NCI-H510A (cell line): ENCODE data around the gene CREG2.

Experiments used
- DNase-seq: peaks from one replicate; lab custom pipeline; 2025; lab: John Stamatoyannopoulos, UW

Gene CREG2, protein sequence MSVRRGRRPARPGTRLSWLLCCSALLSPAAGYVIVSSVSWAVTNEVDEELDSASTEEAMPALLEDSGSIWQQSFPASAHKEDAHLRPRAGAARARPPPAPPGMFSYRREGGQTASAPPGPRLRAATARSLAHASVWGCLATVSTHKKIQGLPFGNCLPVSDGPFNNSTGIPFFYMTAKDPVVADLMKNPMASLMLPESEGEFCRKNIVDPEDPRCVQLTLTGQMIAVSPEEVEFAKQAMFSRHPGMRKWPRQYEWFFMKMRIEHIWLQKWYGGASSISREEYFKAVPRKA

DNA sequence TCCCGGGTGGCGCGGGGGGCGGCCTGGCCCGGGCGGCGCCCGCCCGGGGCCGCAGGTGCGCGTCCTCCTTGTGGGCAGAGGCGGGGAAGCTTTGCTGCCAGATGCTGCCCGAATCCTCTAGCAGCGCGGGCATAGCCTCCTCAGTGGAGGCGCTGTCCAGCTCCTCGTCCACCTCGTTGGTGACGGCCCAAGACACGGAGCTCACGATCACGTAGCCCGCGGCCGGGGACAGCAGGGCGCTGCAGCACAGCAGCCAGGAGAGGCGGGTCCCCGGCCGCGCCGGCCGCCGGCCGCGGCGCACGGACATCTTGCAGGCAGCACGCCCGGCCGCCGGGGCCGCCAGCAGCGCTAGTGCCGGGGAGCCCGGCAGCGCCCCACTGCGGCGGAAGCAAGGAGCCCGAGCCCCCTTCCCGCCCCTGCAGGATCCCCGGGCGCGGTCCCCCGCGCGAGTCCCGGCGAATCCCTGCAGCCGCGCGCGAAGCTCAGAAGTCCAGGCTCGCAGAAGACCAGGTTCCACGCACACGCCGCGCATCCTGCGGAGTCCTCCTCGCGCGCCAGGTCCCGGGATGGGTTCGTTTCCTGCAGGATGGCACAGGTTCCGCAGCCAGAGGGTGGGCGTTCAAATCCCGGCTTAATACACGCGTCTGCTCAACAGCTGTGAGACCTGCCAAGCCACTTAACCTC is at the start of gene CREG2:
TSS of gene CREG2 (minus strand) at position 353 of the 684 bp plus-strand sequence. CDS start at position 307, 46 bp downstream.
- DNase-seq: peak; percentile 43

DNA sequence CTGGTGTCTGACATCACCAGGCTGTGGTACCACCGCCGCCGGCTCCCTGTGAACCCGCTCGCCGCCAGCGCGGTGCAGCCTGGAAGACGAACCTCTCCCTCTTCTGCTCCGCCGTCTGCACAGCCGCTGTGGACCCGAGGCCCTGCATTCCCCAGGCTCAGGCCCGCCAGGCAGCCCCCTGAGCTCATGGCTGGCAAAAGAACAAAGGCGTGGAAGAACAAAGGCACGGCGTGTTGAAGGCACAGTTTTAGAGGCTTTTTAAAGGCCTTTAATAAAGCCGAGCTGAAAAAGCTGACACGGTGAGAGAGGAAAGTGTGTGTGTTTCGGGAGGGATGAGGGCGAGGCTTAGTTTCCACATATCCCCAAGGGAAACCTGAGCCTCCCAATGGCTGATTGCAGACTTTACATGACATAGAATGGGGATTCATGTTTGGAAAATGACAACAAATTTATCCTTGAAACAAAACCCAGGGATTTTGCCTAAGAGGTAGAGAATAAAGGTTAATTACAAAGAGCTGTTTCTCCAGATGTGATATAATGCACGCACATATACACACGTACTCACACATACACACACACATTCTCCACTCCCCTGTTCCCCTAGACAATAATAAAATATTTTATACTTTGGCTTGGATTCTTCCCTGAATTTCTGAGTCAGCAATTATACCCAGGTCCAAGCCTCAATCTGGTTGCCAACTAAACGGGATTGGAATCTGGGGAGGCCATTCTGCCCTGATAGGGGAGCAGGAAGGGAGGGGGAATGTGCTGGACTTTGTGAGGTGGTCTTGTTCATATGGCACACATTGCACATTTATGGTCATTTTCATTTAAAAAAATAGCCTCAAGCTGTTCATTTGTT is 47.9 kb upstream of the CREG2 start:
- no peak for DNase-seq

DNA sequence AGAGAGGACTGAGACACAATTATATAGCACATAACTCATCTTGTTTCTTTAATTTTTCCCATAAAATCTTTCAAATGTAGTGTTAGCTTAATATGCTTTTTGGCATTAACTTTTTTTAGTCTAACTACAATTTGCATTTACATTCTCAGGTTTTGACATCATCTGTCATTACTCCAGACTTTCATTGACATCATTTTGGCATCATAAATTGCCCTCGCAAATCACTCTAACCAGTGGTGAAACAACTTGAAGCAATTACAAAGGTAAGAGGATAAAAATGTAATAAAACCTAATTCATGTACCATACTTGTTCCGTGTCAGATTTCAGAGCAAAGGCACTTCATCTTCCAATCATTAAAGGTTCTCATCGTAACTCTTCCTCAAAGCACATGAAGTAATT is 46.2 kb upstream of the CREG2 start:
- DNase-seq: no peak

DNA sequence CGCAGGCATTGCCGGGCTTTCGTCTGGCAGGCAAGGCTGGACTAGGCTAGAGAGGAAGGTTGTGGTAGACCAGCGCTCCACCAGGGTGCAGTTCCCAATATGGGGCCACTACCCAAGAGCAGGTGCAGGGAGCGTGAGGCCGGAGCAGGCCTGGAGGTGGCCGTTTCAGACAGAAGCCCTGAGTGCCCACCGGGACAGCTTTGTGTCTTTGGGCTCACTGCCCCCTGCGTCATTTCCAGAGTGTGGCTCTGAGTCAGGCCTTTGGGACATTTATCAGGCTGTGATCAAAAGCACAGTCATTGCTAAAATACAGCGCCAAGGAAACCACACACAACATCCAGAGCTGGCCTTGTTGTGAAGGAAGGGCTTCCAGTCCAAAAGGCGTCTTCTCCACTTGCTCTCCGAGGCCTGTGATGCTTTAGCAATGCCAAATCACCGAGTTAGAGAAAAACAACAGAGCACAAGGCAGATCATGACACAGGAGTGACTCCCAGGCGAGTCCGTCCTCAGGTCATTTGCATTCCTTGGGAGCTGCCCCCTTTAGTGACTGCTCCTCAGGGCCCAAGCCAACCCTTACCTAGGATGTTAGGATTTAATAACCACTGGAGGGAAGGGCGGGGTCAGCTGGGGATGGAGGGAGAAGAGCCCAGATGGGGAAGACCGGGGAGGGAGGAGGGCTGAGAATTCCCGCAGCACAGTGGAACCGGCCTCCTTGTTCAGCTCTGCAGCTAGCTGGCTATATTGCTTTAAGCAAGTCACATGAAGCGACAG is 45.3 kb upstream of the CREG2 start:
- DNase-seq: no peak

DNA sequence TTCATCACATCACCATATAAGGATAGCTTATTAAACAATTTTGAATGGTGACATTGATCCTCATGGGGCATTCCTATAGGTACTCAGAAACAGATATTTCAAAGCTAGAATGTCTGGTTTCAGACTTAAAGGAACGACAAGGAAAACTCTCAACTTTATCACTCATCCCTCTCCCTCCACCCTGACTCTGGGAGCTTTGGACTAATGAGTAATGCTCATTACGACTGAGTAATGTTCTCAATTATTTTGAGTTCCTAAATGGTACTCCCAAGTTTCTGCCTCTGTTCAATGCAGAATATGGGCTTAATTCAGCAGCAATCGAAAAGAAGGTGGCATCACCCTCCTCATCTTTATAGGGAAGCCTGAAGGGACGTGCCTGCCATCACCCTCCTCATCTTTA is 44.2 kb upstream of the CREG2 start:
- no peak for DNase-seq

DNA sequence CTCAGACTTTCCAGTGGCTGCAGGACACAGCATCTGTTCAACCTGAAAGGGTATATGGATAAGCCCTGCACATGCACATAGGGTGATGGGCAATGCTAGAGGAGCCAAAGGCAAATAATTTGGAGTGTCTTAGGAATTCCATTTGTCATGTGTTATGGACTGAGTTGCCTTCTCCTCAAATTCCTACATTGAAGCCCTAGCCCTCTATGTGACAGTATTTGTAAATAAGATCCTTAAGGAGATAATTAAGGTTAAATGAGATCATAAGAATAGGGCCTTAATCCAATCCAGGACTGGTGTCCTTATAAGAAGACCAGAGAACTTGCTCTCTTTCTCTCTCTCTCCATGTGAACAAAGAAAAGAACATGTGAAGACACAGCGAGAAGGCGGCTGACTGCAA is 42.9 kb upstream of the CREG2 start:
- no peak for DNase-seq

DNA sequence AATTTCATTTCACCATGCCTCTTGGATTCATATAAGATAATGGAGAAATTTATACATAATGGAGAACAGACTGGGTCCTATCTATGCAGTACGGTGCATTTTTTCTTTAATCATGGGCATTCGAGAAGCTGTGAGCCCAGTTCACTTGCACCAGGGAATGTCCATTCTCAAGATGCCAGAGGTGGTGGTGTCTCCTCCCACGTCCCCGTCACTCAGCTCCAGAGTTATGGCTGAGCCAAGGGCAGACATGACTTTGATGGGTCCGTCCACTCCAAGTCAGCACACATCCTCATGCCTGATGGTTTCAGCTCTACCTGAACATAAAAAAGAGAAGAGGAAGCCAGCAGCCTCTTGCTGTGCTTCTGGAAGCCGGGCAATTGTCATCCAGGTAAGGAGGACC is 42.1 kb upstream of the CREG2 start:
- DNase-seq: no peak

DNA sequence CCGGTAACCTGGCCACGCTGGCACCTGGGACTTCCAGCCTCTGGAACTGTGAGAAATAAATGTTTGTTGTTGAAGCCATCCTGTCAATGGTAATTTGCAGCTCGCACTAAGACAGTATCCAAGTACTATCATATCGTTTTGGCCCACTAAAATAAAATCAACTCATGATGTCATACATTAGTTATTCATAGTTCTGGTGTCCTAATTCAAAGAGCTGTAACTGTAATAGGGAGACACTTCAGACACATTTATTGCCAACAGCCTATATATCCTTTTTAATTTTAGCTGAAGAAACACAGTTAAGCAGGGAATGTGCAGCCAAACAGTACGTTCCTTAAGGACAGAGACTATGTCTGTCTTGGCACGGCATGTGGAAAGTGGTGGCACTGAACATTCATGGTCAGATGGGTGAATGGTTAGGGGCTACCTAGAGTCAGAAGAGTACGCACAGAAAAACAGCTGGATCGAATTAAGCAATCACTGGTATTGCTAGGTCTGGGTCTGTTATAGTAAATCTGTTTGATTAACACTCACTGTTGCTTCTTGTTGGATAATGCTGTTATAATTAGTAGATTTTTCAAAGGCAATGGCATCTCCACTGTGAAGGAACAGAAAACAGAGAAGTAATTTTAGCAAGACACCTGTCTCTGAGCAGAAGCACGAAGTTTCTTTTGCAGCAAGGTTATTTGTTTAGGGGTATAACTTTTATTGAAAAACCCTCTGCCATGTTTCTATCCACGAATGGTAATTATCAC is 41.3 kb upstream of the CREG2 start:
- DNase-seq: no peak

DNA sequence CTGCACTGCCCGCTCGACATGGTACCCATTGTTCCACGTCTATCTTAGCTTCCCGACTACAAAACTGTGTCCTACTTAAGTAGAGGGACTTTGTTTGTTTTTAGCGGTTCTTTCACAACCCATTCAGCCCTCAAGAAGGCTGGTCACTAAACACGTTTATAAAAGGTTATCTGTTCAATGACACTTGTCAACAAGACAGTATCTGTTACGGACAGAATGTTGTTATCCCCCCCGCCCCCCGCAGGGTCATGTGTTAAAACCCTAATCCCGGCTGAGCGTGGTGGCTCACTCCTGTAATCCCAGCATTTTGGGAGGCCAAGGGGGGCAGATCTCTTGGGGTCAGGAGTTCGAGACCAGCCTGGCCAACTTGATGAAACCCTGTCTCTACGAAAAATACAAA is 40.4 kb upstream of the CREG2 start:
- no peak for DNase-seq

DNA sequence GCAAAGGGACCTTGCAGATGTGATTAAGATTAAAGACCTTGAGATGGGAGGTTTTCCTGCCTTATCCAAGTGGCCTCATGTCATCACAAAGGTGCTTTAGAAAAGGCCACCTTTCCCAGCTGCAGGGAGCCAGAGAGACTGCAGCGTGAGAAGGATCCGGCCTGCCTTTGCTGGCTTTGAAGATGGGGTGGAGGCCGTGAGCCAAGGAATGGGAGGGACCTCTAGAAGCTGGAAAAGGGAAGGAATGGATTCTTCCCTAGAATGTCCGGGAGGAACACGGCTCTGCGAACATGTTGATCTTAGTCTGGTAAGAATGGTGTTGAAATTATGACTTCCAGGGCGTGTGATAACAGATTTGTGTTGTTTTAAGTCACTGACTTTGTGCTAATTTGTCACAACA is 39.9 kb upstream of the CREG2 start:
- DNase-seq: no peak

DNA sequence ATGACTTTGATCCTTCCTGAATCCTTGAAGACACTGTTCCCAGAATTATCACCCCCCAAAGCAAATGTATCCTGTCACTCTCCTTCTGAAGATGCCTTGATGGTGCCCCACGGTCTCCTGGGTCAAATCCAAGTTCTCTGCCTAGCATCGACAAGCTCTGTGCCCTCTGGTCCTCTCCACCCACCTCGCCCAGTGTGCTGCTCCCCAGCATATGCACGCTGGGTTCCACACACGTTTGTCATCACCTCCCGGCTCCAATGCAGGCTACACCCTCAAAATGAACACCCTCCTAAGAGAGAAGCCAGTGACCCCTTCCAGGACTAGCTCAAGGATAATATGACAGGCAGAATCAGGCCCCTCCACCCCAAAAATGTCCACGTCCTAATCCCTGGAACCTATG is 39.5 kb upstream of the CREG2 start:
- DNase-seq: no peak

DNA sequence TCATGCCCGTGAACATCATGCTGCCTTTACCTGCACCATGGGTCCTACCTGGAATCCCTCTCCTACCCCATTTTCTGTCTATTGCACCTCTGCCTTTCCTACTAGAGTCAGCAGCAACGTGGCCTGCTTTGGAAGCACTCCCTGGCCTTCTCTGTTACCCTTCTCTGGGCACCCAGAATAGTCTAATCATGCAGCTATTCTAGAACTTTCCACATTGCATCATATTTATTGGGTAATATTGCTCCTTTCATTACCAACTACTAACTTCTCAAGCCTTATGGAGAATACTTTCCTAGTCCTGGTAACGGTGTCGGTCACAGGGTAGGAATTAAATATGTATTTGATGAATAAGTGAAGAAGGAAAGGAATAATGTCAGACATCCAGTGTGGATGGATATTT is 33.3 kb upstream of the CREG2 start:
- DNase-seq: no peak

DNA sequence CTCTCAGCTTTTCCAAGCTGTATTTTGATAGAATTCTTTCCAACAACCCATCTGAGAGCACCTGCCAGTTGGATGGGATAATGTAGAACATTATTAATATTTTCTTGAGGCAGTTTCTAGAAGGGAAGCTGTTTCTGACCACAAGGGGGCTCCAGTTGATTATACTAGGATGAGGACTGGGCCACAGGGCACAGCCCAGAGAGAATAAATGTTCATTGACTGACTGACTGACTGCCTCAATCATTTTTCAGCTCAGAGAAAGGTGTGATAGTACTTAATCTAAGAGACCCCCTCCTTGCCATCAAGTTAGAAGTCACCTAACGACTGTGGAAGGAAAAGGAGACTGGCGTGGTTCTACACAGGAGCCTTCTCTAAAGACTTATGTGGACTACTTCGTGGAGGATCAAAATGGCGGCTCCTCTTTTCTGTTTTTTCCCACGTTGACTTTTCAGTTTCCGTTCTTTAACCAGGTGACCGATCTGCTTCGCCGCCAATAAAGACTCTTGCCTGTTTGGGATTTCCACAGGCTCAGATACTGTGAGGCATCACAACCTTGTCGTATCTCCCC is 31.9 kb upstream of the CREG2 start:
- no peak for DNase-seq

DNA sequence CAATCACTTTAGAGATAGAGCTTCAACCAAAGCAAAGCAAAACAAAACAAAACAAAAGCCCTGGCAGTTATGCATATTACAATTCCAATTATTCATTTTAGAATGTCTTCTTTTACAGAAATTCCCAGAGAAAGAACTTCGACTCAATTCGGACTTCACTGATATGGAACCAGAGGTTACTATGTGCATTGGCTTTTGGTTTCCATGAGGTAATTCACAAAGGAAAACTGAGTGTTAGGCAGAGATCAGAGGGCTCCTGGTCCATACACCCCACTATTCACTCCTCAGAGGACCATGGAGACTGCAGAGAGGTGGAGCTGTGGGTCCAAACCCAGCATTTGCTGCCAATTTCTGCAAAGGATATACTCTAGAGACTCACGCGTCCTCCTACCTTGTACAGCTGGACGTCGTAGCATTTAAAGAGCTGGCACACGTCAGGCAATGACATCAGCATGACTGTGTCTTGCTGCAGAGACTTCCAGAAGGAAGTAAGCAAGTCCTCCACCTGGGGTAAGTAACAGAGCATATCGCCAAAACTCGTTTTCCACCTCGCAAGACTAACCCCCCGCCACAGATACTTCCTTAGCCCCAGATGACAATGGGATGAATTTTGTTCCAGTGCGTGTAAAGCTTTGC is 31.3 kb upstream of the CREG2 start:
- no peak for DNase-seq

DNA sequence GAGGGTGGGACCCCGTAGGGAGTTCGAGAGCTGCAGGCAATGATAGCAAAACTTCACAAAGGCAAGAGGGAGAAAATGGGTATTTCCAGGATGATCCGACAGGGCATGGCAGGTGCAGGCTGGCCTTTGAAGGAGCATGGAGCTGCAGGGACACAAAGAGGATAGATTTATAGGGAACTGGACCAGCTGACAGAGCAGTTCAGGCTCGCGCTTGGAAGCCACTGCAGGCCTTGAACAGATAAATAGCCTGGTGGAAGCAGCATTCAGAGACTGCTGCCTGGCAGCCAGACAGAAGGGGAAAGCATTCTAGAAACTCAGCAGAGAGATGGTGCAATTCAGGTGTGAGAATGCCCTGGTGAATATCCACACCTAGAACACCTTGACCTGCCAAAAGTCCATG is 29.3 kb upstream of the CREG2 start:
- DNase-seq: no peak

DNA sequence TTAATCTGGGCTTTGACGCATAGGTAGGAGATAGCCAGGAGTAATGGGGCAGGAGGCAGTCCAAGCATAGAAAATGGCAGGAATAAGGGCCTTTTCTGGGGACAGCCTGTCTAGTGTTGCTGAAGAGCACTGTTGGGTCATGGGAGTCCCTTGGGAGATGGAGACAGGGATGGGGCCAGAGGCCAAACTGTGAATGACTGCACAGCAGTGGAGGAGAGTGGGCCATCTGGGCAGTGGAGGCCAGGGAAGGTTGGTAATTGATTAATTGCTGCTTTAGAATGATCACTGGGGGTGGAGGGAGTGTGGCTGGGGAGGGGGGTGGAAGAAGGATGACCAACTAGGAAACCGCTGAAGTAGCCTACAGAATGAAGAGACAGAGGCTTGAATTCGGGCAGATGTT is 28.6 kb upstream of the CREG2 start:
- DNase-seq: no peak

DNA sequence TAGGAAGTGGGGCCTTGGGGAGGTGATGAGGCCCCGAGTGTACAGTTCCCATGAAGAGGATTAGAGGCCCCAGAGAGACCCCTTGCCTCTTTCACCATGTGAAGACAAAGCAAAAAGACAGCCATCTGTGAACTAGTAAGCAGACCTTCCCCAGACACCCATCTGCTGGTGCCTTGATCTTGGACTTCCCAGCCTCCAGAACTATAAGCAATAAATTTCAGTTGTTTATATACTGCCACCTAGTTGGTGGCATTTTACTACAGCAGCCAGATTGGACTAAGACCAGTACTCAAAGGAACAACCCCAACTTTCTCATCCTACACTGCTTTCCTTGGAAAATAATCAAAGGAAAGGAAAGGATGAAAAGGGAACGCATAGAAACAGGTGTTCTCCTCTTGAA is 27.9 kb upstream of the CREG2 start:
- no peak for DNase-seq

DNA sequence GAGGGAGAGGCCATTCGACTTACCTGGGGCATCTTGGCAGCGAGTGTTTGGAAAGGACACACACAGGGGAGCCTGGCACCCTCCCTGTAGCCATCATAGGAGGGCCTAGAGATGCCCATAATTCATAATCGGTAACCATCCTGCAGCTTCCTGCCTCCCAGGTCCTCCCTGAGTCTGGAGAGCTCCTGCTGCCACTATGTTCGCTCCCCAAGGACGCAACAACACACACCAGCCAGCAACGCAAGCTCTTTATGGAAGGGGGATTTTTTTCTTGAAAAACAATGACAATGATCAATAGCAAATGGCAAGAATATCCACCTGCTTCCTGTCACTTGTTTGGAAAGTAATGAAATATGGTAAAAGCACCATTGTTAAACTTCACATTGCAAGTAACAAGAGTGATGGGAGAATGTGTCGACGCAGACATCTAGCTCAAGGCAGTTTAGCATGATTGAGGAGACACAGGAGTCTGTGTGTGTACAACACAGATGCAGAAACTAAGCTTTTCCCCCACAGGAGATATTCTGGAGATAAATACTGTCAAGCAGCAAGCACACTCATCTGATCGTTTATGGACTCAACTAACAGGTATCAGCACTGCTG is 24.9 kb upstream of the CREG2 start:
- no peak for DNase-seq

DNA sequence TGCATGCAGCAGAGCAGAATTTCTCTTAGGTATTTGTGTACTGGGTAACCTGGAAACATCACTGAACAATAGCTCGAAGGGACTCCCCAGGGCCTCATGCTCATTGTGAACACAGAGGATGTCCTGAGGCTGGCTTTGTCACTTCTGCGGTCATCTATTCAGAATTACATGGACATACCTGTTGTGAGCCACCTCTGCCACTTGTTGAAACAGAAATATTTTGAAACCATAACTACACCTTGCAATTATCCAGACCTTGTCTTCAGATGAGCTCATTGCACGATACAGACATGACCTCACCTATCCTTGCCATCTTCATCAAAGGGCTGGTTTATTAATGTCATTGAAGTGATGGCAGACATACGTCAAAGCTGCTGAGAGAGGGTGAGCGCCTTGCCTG is 23.4 kb upstream of the CREG2 start:
- DNase-seq: no peak

DNA sequence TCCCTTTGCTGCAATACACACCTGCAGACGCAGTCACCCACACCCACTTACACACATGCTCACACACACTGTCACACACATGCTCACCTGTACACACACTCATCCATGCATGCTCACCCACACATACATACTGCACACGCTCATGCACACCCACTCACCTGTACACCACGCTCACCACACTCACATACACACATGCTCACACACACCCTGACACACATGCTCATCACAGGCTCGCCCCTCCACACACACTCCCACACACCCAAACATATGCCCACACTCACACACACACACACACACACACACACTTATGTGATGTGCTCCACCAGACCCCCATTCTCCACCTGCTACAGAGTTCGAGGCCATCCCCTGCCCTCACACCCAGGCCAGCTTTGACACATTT is 22.8 kb upstream of the CREG2 start:
- no peak for DNase-seq
